ENCODE data around the gene SCLY. TPM values are rescaled to one million over a fixed set of nuclear protein-coding genes. Genes with fewer than 3 reads are reported as not detected.

Gene SCLY, protein sequence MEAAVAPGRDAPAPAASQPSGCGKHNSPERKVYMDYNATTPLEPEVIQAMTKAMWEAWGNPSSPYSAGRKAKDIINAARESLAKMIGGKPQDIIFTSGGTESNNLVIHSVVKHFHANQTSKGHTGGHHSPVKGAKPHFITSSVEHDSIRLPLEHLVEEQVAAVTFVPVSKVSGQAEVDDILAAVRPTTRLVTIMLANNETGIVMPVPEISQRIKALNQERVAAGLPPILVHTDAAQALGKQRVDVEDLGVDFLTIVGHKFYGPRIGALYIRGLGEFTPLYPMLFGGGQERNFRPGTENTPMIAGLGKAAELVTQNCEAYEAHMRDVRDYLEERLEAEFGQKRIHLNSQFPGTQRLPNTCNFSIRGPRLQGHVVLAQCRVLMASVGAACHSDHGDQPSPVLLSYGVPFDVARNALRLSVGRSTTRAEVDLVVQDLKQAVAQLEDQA
- polyA plus RNA-seq (2011; rRNA removed) (11.2 TPM in 2 replicates), polyA minus RNA-seq (2011; rRNA and poly(A)+ RNA removed) (10.3 and 15.8 TPM in 2 replicates)

- CTCF ChIA-PET, result interaction anchor here (0.7 to 1.0 kb wide), 4 partner anchors 36 to 203 kb away, joined by 3 read pairs; no protein-coding TSS in a partner anchor
- DNase-seq (ENCODE audit: low read depth, low spot score), result peak; percentile 92
- POLR2A ChIA-PET, result interaction anchor here (0.5 to 1.3 kb wide), 15 partner anchors 8 to 203 kb away, joined by 3 to 7 read pairs (median 4); partner anchors contain the start of gene ILKAP
- Histone ChIP-seq H3K9me3 (ENCODE audit: control insufficient read depth, insufficient read depth, low read length) (no peaks in the 10 kb centered on the region; the same call in 1 of the 2 replicates), H3K27ac (ENCODE audit: low read depth, low read length) (peak within 1 kb of the TSS; percentile 70), H3K27me3 (ENCODE audit: control insufficient read depth, insufficient read depth, low read length) (no peaks in the 10 kb centered on the region), H3K4me3 (ENCODE audit: low read depth, low read length) (peak within 1 kb of the TSS; percentile 85)
- TF ChIP-seq, protein P1, sequence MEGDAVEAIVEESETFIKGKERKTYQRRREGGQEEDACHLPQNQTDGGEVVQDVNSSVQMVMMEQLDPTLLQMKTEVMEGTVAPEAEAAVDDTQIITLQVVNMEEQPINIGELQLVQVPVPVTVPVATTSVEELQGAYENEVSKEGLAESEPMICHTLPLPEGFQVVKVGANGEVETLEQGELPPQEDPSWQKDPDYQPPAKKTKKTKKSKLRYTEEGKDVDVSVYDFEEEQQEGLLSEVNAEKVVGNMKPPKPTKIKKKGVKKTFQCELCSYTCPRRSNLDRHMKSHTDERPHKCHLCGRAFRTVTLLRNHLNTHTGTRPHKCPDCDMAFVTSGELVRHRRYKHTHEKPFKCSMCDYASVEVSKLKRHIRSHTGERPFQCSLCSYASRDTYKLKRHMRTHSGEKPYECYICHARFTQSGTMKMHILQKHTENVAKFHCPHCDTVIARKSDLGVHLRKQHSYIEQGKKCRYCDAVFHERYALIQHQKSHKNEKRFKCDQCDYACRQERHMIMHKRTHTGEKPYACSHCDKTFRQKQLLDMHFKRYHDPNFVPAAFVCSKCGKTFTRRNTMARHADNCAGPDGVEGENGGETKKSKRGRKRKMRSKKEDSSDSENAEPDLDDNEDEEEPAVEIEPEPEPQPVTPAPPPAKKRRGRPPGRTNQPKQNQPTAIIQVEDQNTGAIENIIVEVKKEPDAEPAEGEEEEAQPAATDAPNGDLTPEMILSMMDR (IDR thresholded peaks at IDR 0.05; ENCODE audit: low read depth, low read length), result no peak
Measured at GRCh38 chr2:238060542-238061314, at the start of gene SCLY. Gene SCLY, plus strand, starts transcription at chr2:238061001. Its CDS starts 54 bp downstream, at chr2:238061055.

GRCh38 chr2:238013806-238014205 lies 47.0 kb upstream of the SCLY start:
- Histone ChIP-seq H3K4me3 (ENCODE audit: low read depth, low read length) (no peak overlapping the region), H3K27ac (ENCODE audit: low read depth, low read length) (no peak overlapping the region), H3K27me3 (ENCODE audit: control insufficient read depth, insufficient read depth, low read length) (no peaks in the 10 kb centered on the region), H3K9me3 (ENCODE audit: control insufficient read depth, insufficient read depth, low read length) (no peaks in the 10 kb centered on the region)
- CTCF ChIA-PET, result interaction anchor here (1.6 kb wide), 1 partner anchor 11 kb away, joined by 3 read pairs; no protein-coding TSS in a partner anchor
- DNase-seq (ENCODE audit: low read depth, low spot score), result no peak
- POLR2A ChIA-PET, result no interaction called here
- TF ChIP-seq, protein P1 (IDR thresholded peaks at IDR 0.05; ENCODE audit: low read depth, low read length), result no peak

- no peak for DNase-seq (ENCODE audit: low read depth, low spot score)
Measured at GRCh38 chr2:238015705-238016104, 45.1 kb upstream of the SCLY start.

GRCh38 chr2:238016526-238016925 lies 44.3 kb upstream of the SCLY start:
- no peak overlapping the region for H3K4me3 ChIP-seq (ENCODE audit: low read depth, low read length)
- H3K9me3 ChIP-seq (ENCODE audit: control insufficient read depth, insufficient read depth, low read length), result no peaks in the 10 kb centered on the region
- POLR2A ChIA-PET, result no interaction called here
- H3K27me3 ChIP-seq (ENCODE audit: control insufficient read depth, insufficient read depth, low read length), result no peaks in the 10 kb centered on the region
- H3K27ac ChIP-seq (ENCODE audit: low read depth, low read length), result no peak overlapping the region
- TF ChIP-seq, protein P1 (IDR thresholded peaks at IDR 0.05; ENCODE audit: low read depth, low read length), result no peak
- DNase-seq (ENCODE audit: low read depth, low spot score), result no peak
- CTCF ChIA-PET, result no interaction called here

More at GRCh38 chr2:238015705-238016104, 45.1 kb upstream of the SCLY start:
- Histone ChIP-seq H3K27ac (ENCODE audit: low read depth, low read length) (no peak overlapping the region), H3K27me3 (ENCODE audit: control insufficient read depth, insufficient read depth, low read length) (no peaks in the 10 kb centered on the region), H3K4me3 (ENCODE audit: low read depth, low read length) (no peak overlapping the region), H3K9me3 (ENCODE audit: control insufficient read depth, insufficient read depth, low read length) (no peaks in the 10 kb centered on the region)
- TF ChIP-seq, protein P1 (IDR thresholded peaks at IDR 0.05; ENCODE audit: low read depth, low read length), result no peak; the same call in 1 of the 2 replicates
- ChIA-PET POLR2A (interaction anchor here (0.8 kb wide), 1 partner anchor 45 kb away, joined by 7 read pairs; the partner anchor contains the start of gene SCLY), CTCF (interaction anchor here (0.6 to 1.1 kb wide), 2 partner anchors 27 to 83 kb away, joined by 3 to 5 read pairs; no protein-coding TSS in a partner anchor)
